ENCODE measurements around the gene SLC25A12. TPM values are rescaled to one million over a fixed set of nuclear protein-coding genes. Genes with fewer than 3 reads are reported as not detected.

SLC25A12 gene
- total RNA-seq, 3 donors from 2014 or later, result 15.5 to 54.7 (median 39.2) TPM

- TF ChIP-seq CTCF (IDR thresholded peaks at IDR 0.05) (no peak), POLR2AphosphoS5 (IDR thresholded peaks at IDR 0.05) (no peak), POLR2A (IDR thresholded peaks at IDR 0.05) (no peak)
- H3K4me1 ChIP-seq, result peaks cover 0 to 11% of the 10 kb centered on the region in 2 donors
- no peak overlapping the region for H3K27ac ChIP-seq
- H3K4me3 ChIP-seq, result no peak overlapping the region
- H3K27me3 ChIP-seq, result no peaks in the 10 kb centered on the region
- peaks cover 4% of the 10 kb centered on the region for H3K36me3 ChIP-seq
- DNase-seq (ENCODE audit: low spot score in 2 of 2), result no peak
- intact Hi-C loops (cut with DNase I; ENCODE audit: low total_unique reads), result loop anchor here (5.0 kb wide), 1 partner anchor 1027 kb away; no protein-coding TSS in a partner anchor
- no peaks in the 10 kb centered on the region for H3K9me3 ChIP-seq
Observed at GRCh38 chr2:171924170-171924942, 30.3 kb upstream of the SLC25A12 start.

GRCh38 chr2:171923206-171923605 is 29.2 kb upstream of the SLC25A12 start:
- no peak for DNase-seq (ENCODE audit: low spot score in 2 of 2)

GRCh38 chr2:171922230-171923022 is 28.4 kb upstream of the SLC25A12 start, which contains the start of gene HAT1:
Gene HAT1, plus strand, starts transcription at chr2:171922461. Its CDS starts 40 bp downstream, at chr2:171922501.
- Histone ChIP-seq H3K27me3 (no peaks in the 10 kb centered on the region), H3K4me1 (peaks cover 0 to 11% of the 10 kb centered on the region in 2 donors), H3K36me3 (peaks cover 4% of the 10 kb centered on the region), H3K9me3 (no peaks in the 10 kb centered on the region), H3K4me3 (peak within 1 kb of the TSS; percentile 65 to 78 (median 77)), H3K27ac (peak within 1 kb of the TSS; percentile 96 to 99)
- TF ChIP-seq POLR2AphosphoS5 (IDR thresholded peaks at IDR 0.05) (peak; percentile 58 to 84 (median 83)), POLR2A (IDR thresholded peaks at IDR 0.05) (no peak), CTCF (IDR thresholded peaks at IDR 0.05) (no peak)
- intact Hi-C loops (cut with DNase I; ENCODE audit: low total_unique reads), result loop anchor here (5.0 kb wide), 1 partner anchor 1025 kb away; no protein-coding TSS in a partner anchor
- peak; percentile 96 to 98 for DNase-seq (ENCODE audit: low spot score in 2 of 2)

More at GRCh38 chr2:171923206-171923605, 29.2 kb upstream of the SLC25A12 start:
- intact Hi-C loops (cut with DNase I; ENCODE audit: low total_unique reads), result loop anchor here (5.0 kb wide), 1 partner anchor 1026 kb away; no protein-coding TSS in a partner anchor
- TF ChIP-seq CTCF (IDR thresholded peaks at IDR 0.05), result no peak
- TF ChIP-seq POLR2AphosphoS5 (IDR thresholded peaks at IDR 0.05), result no peak
- no peak for TF ChIP-seq POLR2A (IDR thresholded peaks at IDR 0.05)
- Histone ChIP-seq H3K27ac (peak overlapping the region; percentile 96 to 99), H3K4me3 (peak overlapping the region; percentile 65 to 78 (median 77)), H3K9me3 (no peaks in the 10 kb centered on the region), H3K4me1 (peaks cover 0 to 11% of the 10 kb centered on the region in 2 donors), H3K36me3 (peaks cover 4% of the 10 kb centered on the region), H3K27me3 (no peaks in the 10 kb centered on the region)

GRCh38 chr2:171921970-171922229 is 27.9 kb upstream of the SLC25A12 start:
- no peak for DNase-seq (ENCODE audit: low spot score in 2 of 2)
- Histone ChIP-seq H3K4me1 (peaks cover 0 to 11% of the 10 kb centered on the region in 2 donors), H3K27me3 (no peaks in the 10 kb centered on the region), H3K36me3 (peaks cover 1% of the 10 kb centered on the region), H3K9me3 (no peaks in the 10 kb centered on the region), H3K4me3 (peak overlapping the region; percentile 65 to 78 (median 77)), H3K27ac (peak overlapping the region; percentile 96 to 99)
- intact Hi-C loops (cut with DNase I; ENCODE audit: low total_unique reads), result loop anchor here (5.0 kb wide), 1 partner anchor 1025 kb away; no protein-coding TSS in a partner anchor
- TF ChIP-seq CTCF (IDR thresholded peaks at IDR 0.05) (no peak), POLR2A (IDR thresholded peaks at IDR 0.05) (no peak), POLR2AphosphoS5 (IDR thresholded peaks at IDR 0.05) (no peak)
